GM21723 (cell line): ENCODE data around the gene FGF3.

Experiments
- ATAC-seq: cut with Tn5 transposase; IDR thresholded peaks from one replicate; pipeline ENCODE4 v1.9.1; 2021; ENCODE audit warnings: mild to moderate bottlenecking, moderate library complexity; ENCODE audit not compliant: unreplicated experiment

Gene FGF3

DNA sequence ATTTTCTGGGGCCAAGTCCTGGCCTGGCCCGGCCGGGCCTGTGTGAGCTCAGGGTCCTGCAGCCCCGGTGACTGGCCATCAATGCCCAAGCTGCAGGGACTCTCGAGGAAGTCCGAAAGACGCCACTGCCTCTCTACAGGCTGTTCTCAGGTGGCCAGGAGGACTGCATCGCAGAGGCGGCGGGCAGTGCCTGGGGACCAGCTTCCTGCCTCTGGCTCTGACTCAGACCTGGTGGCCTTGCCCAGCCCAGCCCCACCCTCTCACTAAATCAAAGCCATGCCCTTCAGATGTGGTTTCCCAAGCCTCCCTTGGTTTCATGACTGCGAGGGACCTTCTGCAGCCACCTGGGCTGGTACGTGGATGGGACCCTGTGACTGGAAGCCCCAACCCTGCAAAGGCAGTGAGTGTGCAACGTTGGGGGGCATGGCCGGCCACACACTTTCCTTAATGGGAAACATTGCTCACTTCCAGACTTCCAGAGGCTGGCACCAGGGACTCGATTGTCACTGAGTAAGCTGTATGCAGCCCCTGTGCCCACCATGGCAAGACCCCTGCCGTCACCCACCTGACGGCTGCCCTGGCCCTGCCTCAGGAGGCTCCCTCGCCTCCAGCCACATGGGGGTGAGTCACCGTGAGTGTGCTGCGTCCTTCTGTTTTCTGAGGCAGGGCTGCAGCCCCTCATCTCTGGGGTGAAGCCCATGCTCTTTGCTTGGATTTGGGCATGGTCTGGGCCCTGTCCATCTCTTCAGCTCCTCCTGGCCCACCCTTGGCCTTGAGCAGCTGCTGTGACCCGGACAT is 6.0 kb upstream of the FGF3 start:
- no peak for ATAC-seq

DNA sequence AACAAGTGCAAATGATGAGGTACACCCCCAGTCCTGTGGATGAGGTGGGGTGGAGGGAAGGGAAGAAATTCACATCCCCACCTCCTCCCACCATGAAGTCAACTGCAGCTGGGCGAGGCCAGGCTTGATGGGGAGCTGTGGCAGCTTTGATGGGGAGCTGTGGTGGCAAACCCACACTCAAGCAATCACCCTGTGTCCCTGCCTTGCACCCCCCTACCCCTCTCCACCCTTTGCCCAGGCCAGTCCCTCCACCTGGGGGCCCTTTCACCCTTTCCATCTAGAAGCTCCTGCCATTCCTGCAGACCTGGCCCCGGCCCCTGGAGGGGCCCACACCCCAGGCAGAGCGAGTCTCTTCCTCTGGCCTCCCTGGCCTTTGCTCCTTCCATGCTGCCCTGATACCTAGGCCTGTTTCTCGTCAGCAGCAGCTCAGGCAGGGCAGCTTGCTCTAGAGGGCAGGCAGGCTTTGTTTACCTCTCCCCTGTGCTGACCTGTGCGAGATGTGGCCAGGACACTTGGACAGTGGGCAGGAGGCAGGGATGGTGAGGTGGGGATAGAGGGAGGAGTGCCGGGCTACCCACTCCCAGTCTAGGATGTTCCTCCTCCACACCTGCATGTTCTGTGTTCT is 4.5 kb upstream of the FGF3 start:
- no peak for ATAC-seq

DNA sequence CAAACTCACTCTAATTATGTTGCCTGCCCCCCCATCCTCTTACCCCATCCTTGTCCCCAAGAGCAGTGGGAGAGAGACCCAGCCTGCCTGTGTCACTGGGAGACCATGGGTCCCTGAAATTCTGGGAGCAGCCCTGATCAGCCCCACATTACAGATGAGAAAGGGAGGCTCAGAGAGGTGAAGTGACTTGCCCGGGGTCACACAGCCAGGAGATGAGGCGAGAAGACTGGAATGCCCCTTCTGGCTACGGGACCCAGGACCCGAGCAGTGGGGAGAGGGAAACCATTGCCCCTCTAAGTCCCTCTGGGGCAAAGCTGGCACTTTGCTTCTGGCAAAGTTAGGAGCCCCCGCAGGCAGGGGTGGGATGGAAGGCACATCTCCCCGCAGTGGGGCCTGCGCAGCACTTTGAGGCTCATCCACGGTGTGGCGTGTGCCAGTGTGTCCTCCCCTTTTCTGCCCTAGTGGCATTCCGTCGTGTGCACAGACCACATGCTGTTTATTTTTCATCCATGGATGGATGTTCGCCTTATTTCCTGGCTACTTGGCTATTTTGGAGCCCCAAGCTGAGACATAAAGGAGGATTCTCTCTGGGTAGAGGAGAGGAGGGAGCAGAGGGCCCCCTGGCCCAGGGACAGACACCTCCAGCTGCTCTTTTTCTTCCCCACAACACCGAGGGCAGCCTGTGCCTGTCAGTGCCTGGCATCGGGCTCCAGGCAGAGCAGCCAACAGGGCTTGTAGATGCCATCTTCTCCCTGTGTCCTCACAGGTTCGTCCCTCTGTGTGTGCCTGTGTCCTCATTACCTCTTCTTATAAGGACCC is 3.7 kb upstream of the FGF3 start:
- ATAC-seq, result no peak

DNA sequence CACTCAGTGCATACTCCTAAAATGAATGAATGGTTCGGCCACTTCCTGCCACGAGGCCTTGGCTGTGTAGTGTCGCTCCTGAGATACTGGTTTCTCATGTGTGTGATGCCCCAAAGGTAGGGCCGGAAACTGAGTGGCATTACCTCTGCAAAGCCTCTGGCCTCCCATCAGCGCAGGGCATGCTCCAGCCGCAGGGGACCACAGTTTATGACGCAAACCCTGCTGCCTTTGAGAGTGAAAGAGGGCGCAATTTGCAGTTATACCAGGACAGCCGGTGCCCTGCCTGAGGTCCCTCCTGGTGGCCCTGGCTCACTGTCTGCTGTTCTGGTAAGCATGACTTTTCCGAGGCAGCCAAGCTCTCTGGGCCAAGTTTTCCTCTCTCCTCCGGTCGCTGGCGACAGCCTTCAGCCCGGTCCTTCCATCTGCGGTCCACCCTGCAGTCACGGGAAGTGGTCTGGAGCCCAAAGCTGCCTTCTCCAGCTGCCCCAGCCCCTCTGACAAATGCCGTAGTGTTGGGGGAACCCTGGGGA is 2.4 kb upstream of the FGF3 start:
- ATAC-seq, result no peak

DNA sequence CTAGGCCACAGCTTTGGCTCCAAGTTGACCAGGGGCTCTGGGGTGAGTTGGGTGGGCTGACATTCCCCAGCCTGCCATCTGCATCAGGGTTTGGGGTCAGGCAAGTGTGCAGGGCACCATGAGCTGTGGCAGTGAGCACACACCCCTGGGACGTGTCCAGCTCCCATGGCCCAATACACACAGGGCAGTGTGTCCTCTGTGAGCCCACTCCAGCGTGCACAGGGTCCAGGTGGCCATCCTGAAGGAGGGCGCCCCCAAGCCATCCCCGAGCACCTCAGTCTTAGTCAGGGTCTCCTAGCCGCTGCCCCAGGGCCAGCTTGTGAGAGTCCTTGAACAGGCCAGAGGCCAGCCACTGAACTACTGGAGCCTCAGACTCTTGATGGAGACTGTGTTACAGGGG is 1.2 kb upstream of the FGF3 start:
- no peak for ATAC-seq

DNA sequence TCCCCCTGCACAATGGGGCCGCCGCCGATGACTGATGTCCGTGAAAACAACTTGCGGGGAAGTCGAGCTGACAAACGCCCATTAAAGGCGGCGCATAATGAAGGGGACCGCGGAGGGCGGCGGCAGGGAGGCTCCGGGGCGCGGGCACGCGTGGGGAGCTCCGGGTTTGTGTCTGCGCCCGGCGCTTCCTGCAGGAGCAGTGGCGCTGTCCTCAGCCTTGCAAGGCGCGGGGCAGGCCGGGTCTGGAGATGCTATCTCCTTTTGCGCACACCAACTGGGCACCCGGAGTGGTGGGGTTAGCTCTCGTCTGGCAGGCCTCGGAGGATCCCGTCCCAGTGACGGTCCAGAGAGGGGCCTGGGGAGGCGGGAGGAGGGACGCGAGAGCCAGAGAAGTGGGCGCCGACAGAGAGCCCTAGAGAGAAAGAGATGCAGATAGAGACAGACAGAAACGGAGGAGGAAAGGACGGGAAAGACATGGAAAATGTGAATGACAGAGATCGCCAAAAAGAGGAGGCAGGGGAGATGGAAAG is 390 bp upstream of the FGF3 start:
- no peak for ATAC-seq

DNA sequence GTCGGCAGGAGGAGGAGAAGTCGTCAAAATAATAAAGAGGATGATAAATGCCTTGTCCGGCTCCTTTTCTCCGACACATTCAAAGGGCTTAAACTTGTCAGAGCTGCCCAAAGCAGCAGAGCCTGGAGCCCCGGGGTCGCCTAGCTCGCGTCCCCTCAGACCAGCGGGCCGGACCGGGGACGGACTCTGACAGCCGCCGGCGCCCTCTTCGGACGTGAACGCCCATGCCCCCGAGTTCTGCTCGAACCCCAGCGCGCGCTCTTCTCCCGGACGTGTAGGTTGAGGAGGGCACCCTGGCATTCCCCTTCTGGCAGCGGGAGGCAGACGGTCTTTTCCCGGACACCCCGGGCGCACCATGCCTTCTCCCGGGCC is 999 bp downstream of the FGF3 start:
- ATAC-seq, result no peak

DNA sequence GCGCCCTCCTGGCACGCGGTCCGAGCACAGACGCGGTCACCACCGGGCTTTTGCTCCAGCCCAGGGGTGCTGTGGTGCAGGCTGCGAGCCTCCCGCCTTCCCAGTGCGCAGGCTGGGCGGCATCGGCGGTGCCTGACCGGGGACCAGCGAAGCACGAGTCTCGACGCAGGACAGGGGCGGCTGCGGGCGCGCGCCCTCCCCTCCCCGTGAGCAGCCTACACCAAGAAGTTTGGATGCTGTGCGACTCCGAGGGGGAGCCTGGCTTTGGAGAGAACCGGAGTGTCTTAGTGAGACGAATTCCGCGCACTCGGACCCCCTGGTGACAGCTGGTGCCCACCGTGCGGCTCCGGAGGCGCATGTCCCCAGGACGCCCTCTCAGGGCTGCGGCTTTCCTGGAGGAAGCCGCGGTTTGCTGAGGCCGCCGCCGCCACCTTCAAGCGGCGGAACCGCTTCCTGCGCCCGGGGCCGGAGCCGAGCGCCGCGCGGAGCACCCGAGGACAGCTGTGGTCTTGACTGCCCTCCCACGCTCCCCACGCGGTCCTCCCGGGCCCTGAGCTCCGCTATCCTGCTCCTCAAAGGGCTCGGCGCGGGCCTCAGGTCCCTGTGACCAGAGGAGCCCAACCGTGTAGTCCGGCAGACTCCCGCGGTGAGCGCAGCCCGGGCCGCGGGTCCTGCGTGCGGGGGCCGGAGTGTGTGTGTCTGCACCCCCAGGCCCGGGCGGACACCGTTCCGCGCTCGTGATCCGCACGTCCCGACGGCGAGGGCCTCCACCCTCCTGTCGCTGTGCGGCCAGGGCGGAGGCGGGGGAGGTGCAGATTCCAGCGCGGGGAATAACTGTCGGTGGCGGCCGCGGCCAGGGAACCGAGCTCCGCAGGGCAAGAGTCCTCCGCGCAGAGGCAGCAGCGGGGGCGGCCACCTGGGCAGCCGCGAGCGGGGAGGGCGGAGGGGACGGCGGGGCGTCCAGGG is 1.7 kb downstream of the FGF3 start:
- ATAC-seq, result no peak

DNA sequence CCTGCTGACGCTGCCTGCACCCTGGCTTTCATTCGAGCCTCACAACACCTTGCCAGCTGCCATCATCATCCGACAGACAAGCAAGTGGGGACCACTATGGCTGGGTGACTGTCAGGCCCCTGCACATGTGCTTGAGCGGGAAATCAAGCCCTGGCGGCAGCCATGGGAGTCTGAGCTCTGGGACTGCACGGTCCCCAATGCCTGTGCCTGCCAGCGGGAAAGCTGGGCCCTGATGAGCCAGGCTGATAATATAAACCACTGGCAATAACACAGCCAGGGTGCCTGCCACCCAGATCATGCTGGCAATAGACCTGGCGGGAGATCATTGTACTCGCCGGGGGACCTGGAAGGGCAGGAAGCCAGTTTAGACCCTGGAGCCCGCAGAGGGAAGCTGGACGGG is 2.5 kb downstream of the FGF3 start:
- no peak for ATAC-seq

DNA sequence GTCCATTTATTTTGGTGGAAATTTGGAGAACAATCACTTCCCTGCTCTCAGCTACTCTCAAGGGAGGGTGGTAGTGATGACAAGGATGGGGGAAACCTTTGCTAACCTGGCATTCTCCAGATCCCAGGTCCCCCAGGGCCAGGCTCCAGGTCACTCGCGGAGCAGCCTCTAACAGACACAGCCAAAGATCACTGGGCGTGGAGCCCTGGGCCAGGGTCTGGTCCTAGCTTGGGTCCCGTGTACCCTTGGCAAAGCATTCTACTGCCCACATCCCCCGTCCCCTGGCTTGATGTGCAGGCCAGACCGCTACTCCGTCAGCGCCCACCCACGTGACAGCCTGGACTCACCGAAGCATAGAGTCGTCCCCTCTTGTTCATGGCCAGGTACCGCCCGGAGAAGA is 3.2 kb downstream of the FGF3 start:
- ATAC-seq, result no peak

DNA sequence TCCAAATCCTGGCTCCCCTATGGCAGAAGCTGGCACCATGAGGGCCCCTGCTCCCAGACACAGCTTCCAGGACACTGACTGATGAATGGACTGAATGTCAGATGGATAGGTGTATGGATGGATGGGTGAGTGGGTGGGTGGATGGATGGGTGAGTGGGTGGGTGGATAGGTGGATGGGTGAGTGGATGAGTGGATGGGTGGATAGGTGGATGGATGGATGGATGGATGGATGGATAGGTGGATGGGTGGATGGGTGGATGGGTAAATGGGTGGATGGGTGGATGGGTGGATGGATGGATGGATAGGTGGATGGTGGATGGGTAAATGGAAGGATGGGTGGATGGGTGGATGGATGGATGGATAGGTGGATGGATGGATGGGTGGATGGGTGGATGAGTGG is 4.3 kb downstream of the FGF3 start:
- no peak for ATAC-seq

DNA sequence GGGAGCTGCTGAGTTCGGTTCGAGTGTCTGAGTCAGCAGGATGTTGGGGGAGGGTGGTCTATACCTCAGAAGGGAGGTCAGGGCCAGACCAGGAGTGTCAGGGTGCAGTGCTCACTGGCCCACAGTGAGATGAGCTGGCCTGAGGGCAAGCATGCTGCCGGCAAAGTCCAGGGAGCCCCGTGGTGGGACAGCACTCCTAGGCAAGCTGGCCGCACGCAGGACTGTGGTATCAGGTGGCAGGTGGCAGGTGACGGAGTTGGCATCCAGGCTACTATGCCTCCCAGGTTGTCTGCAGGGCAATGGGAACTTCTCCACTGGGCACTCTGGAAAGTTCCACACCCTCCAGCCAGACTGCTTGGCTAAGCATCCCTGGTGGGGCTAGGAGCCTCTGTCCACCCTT is 4.8 kb downstream of the FGF3 start:
- no peak for ATAC-seq

DNA sequence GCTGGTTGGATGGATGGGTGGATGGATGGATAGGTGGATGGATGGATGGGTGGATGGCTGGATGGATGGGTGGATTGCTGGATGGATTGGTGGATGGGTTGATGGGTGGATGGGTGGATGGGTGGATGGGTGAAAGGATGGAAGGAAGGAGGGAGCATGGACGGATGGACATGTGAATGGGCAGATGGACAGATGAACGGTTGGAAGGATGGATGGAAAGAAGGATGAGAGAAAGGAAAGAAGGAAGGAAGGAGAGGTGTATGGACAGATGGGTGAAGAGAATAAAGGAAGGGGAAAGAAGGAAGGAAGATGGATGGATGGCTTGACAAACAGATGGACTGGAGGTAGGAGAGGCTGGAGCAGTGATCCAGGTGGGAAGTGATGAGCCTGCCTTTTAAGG is 5.4 kb downstream of the FGF3 start:
- no peak for ATAC-seq

DNA sequence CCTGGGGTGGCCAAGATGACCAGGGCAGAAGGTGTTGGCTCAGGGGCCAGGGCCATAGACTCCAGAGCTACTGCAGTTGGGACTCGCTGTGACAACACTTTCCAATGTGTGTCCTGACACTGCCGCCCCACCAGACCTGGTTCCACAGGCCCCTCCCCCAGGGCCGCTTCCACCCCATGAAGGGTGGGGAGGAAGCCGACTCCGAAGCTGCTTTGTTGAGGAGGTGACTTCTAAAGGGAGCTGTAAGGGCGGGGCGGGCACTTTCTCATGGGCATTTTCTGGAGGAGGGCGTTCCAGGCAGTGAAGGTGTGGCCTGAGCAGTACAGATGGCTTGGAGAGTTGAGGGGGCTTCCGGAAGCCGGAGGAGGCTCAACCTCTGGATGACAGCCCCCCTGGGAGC is 6.3 kb downstream of the FGF3 start:
- ATAC-seq, result no peak

DNA sequence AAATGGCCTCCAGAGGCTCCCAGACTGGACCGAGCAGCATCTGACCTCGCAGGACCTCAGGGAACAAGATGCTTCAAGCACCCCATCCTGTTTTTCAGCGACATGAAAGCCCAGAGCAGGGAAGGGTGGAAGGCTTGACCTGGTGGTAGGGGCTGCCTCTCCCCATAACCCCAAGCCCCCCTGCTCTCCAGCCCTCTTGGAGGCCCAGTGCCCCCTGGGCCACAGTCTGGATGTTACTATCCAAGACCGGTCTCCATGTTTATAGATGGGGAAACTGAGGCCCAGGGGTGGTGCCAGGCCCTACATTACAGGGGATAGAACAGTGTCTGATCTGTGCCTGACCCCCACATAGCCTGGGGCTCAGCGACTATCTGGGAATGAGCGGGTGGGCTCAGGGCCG is 7.0 kb downstream of the FGF3 start:
- ATAC-seq, result no peak

DNA sequence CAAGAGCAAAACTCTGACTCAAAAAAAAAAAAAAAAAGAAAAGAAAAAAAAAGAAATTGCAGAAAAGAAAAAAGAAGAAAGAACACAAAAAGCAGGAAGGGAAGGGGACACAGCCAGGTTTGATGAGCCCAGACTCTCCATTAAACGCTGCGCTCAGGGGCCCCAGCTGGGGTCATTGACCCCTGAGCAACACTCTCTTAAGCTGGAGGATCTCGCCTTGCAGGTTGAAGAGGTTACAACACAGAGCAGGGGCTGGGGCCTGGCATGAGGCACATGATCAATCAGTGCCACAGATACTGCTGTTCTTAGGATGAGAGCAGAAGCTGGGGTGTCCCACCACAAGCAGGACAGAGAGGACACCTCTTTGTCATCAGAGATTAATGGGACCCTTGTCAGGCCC is 7.8 kb downstream of the FGF3 start:
- ATAC-seq, result no peak

DNA sequence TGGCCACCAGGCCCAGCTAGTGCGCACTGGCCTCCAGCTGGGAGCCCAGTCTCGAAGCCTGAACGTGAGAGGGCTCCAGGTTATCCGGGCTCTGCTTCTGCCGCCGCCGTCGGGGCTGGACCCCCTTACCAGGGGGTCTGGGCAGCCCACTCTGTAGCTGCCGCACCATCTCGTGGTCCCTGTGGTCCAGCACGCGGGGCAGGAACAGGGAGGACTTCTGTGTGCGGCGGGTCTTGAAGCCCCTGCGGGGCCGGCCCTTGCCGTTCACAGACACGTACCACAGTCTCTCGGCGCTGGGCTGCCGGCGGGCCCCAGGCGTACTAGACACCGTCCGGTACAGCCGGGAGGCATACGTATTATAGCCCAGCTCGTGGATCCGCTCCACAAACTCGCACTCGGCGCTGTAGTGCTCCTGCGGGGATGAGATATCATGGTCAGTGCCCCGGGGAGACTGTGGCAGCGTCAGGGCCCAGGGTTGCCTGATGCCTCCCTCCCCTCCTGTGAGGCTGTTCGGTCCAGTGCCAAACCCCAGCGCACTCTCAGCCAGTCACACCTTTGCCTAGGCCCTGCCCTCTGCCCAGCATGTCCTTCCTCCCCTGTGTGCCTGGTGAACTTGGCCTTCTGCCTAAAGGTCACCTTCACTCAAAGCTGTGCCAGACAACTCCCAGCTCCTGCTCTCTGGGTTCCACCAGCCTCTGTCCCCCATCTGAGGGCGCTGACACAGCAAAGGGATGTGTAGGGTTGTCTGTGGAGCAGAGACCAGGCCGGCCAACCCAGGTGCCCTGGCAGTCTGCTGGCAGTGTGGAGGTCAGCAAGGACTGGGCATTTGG is 8.7 kb downstream of the FGF3 start:
- ATAC-seq, result no peak

DNA sequence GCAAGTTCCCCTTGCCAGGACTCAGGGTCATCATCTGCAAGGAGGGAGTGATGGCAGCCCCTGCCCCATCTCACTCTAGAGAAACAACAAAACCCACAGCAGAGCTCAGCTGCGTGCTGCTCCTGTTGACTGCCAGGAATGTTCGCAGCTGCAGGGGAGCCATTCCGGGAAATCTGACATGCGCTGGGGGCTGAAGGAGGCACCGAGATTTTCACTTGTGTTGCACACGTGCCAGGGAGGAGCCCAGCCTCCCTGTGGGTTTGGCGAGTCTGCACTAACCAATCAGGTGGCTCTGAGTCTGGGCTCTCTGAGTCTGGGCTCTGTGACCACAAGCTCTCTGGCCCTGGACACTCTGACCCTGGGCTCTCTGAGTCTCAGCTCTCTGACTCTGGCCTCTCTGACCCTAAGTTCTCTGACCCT is 10.5 kb downstream of the FGF3 start:
- no peak for ATAC-seq

DNA sequence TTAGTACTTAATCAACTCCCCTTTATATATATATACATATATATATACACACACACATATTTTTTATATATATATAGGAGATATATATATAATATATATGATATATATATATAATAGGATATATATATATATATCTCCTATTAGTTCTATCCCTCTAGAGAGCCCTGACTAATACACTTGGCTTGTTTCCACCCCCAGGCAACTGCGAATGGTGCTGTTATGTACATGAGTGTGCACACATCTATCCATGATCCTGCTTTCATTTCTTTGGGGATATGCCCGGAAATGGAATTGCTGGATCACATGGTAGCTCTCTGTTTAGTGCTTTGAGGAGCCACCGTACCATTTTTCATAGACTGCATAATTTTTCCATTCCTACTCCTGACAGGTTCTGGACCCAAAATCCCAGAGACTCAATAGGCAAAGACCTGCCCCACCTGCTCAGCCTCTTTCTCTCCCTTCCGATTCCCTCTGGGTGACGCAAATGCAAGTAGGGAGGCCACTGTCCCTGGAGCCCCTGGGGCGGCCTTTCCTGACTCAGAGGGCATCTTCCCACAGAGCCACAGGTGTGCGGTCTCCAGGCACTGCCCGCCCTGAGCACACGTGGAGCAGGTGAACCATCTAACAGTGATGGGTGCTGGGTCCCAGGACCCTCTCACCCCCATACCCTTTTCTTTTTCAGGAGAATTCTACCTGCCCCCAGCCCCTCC is 12.0 kb downstream of the FGF3 start:
- no peak for ATAC-seq
